ENCODE measurements around the gene LGI1. TPM values are rescaled to one million over a fixed set of nuclear protein-coding genes. Genes with fewer than 3 reads are reported as not detected.

Gene LGI1
- polyA plus RNA-seq, 1 donor, result 3.4 TPM

DNA sequence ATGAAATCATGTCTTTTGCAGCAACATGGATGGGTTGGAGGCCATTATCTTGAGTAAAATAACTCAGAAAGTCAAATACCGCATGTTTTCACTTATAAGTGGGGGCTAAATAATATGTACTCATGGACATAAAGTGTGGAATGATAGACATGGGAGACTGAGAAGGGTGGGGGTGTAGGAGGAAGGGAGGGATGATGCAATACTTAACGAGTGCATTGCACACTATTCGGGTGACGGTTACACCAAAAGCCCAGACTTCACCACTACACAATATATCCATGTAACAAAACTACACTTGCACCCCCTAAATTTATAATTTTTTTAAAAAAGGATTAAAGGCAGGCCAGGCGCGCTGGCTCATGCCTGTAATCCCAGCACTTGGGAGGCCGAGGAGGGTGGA, 13.6 kb downstream of the LGI1 start:
- Histone ChIP-seq H3K4me3 (ENCODE audit: low read length) (no peak overlapping the region), H3K36me3 (ENCODE audit: control insufficient read depth, insufficient read depth, low read length) (no peaks in the 10 kb centered on the region), H3K27me3 (ENCODE audit: control insufficient read depth, insufficient read depth, low read length) (peaks cover 4% of the 10 kb centered on the region), H3K4me1 (ENCODE audit: control insufficient read depth, insufficient read depth, low read length) (no peaks in the 10 kb centered on the region), H3K9me3 (ENCODE audit: control insufficient read depth, low read depth, low read length) (no peaks in the 10 kb centered on the region), H3K27ac (ENCODE audit: low read length) (no peak overlapping the region)
- DNase-seq, result no peak
- WGBS (ENCODE audit: insufficient coverage, low lambda C conversion rate), result 67% methylated on average over 3 of the region's 7 CpGs

DNA sequence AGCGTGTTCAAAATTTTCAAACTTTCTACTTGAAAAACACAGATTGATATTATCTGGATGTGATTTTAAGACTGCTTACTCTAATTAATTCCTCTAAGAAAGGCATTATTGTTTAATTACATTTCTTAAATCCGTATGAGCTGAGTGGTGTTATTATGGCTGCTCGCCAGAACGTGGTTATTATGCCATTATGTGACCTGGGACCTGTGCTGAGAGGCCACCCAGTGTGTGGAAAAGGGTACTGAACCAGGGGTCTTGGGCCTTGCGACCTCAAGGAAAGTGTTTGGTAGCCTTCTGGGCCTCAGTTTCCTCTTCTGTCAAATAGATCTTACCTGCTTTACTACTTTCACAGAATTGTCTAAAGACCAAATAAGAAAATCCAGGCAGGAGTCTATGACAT, 15.4 kb downstream of the LGI1 start:
- H3K27ac ChIP-seq (ENCODE audit: low read length), result no peak overlapping the region
- no peaks in the 10 kb centered on the region for H3K4me1 ChIP-seq (ENCODE audit: control insufficient read depth, insufficient read depth, low read length)
- H3K36me3 ChIP-seq (ENCODE audit: control insufficient read depth, insufficient read depth, low read length), result no peaks in the 10 kb centered on the region
- no peak overlapping the region for H3K4me3 ChIP-seq (ENCODE audit: low read length)
- 90% methylated on average over 2 of the region's 5 CpGs for WGBS (ENCODE audit: insufficient coverage, low lambda C conversion rate)
- peaks cover 7% of the 10 kb centered on the region for H3K27me3 ChIP-seq (ENCODE audit: control insufficient read depth, insufficient read depth, low read length)
- DNase-seq, result no peak
- H3K9me3 ChIP-seq (ENCODE audit: control insufficient read depth, low read depth, low read length), result no peaks in the 10 kb centered on the region

DNA sequence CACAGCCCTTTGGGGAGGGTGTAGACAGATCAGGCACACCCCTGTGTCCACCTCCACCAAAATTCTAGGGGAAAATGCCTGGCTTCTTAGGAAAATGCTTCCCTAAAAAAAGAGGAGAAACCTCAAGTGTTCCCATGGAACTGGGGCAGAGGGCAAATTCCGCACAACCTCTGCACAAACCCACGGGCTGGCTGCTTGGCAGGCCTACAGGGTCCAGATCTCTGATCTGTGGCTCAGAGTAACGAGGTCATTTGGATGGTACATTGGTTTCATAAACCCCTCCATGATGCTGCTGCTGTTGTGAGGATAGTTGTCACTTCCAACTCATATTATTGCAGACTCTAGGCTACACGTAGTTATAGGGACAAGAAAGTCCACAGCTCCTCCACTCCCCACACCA, 16.0 kb downstream of the LGI1 start:
- no peaks in the 10 kb centered on the region for H3K9me3 ChIP-seq (ENCODE audit: control insufficient read depth, low read depth, low read length)
- no peak overlapping the region for H3K27ac ChIP-seq (ENCODE audit: low read length)
- H3K4me3 ChIP-seq (ENCODE audit: low read length), result no peak overlapping the region
- H3K27me3 ChIP-seq (ENCODE audit: control insufficient read depth, insufficient read depth, low read length), result peaks cover 7% of the 10 kb centered on the region
- DNase-seq, result no peak
- no peaks in the 10 kb centered on the region for H3K4me1 ChIP-seq (ENCODE audit: control insufficient read depth, insufficient read depth, low read length)
- no peaks in the 10 kb centered on the region for H3K36me3 ChIP-seq (ENCODE audit: control insufficient read depth, insufficient read depth, low read length)
- WGBS (ENCODE audit: insufficient coverage, low lambda C conversion rate), result 80% methylated on average over 2 of the region's 4 CpGs

DNA sequence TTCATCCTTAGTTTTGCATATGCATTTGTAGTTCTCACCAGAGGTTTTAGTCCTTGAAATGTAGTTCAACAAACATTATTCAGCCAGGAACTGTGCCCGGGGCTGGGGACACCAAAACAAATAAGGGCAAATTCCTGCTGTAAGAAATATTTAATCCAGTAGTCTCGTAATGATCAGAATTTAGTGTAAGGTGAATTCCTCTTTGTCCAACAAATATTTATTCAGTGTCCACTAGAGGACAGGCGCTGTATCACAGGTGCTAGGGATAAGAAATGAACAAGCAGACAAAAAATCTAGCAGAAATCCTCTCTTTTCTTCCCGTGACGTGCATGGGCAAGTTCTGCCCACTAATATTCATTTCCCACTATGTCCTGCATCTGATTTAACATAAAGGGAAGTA, 17.6 kb downstream of the LGI1 start:
- no peak for DNase-seq
- WGBS (ENCODE audit: insufficient coverage, low lambda C conversion rate), result 50% methylated on average over 1 of the region's 5 CpGs
- Histone ChIP-seq H3K27me3 (ENCODE audit: control insufficient read depth, insufficient read depth, low read length) (peaks cover 7% of the 10 kb centered on the region), H3K27ac (ENCODE audit: low read length) (no peak overlapping the region), H3K4me1 (ENCODE audit: control insufficient read depth, insufficient read depth, low read length) (no peaks in the 10 kb centered on the region), H3K36me3 (ENCODE audit: control insufficient read depth, insufficient read depth, low read length) (no peaks in the 10 kb centered on the region), H3K9me3 (ENCODE audit: control insufficient read depth, low read depth, low read length) (no peaks in the 10 kb centered on the region), H3K4me3 (ENCODE audit: low read length) (no peak overlapping the region)

DNA sequence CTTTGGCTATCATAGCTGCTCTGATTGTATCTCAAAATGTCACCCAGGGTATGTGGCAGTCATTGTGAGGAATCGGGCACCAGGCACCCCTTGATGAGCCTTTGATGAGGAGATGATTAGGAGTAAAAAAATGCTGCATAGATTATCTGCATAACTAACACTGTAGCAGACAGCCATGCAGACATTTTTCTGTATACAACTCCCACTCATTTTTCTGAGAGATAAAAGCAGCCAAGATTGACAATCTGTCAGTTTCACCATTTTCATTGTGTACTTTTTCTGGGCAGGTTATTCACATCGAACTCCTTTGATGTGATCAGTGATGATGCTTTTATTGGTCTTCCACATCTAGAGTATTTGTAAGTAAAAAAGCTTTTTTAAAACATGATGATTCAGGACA, 19.4 kb downstream of the LGI1 start:
- no peak overlapping the region for H3K4me3 ChIP-seq (ENCODE audit: low read length)
- 57% methylated on average over 1 of the region's 2 CpGs for WGBS (ENCODE audit: insufficient coverage, low lambda C conversion rate)

GRCh38 chr10:93784059-93784458, 26.3 kb downstream of the LGI1 start:
- WGBS (ENCODE audit: insufficient coverage, low lambda C conversion rate), result no CpG with 5 or more reads among the region's 2 CpGs
- no peak for DNase-seq
- no peaks in the 10 kb centered on the region for H3K4me1 ChIP-seq (ENCODE audit: control insufficient read depth, insufficient read depth, low read length)
- no peak overlapping the region for H3K4me3 ChIP-seq (ENCODE audit: low read length)
- no peaks in the 10 kb centered on the region for H3K27me3 ChIP-seq (ENCODE audit: control insufficient read depth, insufficient read depth, low read length)
- no peaks in the 10 kb centered on the region for H3K36me3 ChIP-seq (ENCODE audit: control insufficient read depth, insufficient read depth, low read length)
- H3K27ac ChIP-seq (ENCODE audit: low read length), result no peak overlapping the region
- no peaks in the 10 kb centered on the region for H3K9me3 ChIP-seq (ENCODE audit: control insufficient read depth, low read depth, low read length)

More for the DNA sequence above, 19.4 kb downstream of the LGI1 start:
- H3K36me3 ChIP-seq (ENCODE audit: control insufficient read depth, insufficient read depth, low read length), result no peaks in the 10 kb centered on the region
- no peaks in the 10 kb centered on the region for H3K9me3 ChIP-seq (ENCODE audit: control insufficient read depth, low read depth, low read length)
- H3K27me3 ChIP-seq (ENCODE audit: control insufficient read depth, insufficient read depth, low read length), result peaks cover 7% of the 10 kb centered on the region
- no peaks in the 10 kb centered on the region for H3K4me1 ChIP-seq (ENCODE audit: control insufficient read depth, insufficient read depth, low read length)
- H3K27ac ChIP-seq (ENCODE audit: low read length), result no peak overlapping the region
- no peak for DNase-seq

GRCh38 chr10:93788413-93789208, 30.9 kb downstream of the LGI1 start:
- Histone ChIP-seq H3K4me3 (ENCODE audit: low read length) (no peak overlapping the region), H3K9me3 (ENCODE audit: control insufficient read depth, low read depth, low read length) (no peaks in the 10 kb centered on the region), H3K27me3 (ENCODE audit: control insufficient read depth, insufficient read depth, low read length) (no peaks in the 10 kb centered on the region), H3K36me3 (ENCODE audit: control insufficient read depth, insufficient read depth, low read length) (no peaks in the 10 kb centered on the region), H3K27ac (ENCODE audit: low read length) (no peak overlapping the region), H3K4me1 (ENCODE audit: control insufficient read depth, insufficient read depth, low read length) (no peaks in the 10 kb centered on the region)
- WGBS (ENCODE audit: insufficient coverage, low lambda C conversion rate), result 33% methylated on average over 1 of the region's 3 CpGs
- DNase-seq, result no peak

DNA sequence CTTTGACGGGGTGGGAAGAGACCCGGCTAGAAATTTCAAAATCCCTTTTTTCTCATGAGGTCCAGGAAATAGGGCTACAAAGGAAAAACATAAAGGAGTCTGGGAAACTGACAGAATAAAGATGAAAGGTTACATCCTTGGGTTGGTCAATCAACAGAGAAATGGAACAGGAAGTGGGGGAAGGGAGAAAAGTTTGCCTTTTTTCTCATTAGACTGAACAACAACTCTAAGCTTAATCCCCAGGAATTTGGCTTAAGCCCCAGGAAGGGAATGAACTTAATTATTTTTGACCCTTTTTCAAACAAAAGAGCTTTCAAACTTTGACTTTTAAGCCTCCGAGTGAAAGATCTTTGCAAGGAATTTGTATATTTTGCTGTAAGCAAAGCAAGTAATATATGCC, 32.7 kb downstream of the LGI1 start:
- Histone ChIP-seq H3K27me3 (ENCODE audit: control insufficient read depth, insufficient read depth, low read length) (no peaks in the 10 kb centered on the region), H3K36me3 (ENCODE audit: control insufficient read depth, insufficient read depth, low read length) (no peaks in the 10 kb centered on the region), H3K27ac (ENCODE audit: low read length) (no peak overlapping the region), H3K4me1 (ENCODE audit: control insufficient read depth, insufficient read depth, low read length) (no peaks in the 10 kb centered on the region), H3K4me3 (ENCODE audit: low read length) (no peak overlapping the region), H3K9me3 (ENCODE audit: control insufficient read depth, low read depth, low read length) (no peaks in the 10 kb centered on the region)
- 38% methylated on average over 2 of the region's 3 CpGs for WGBS (ENCODE audit: insufficient coverage, low lambda C conversion rate)
- no peak for DNase-seq

GRCh38 chr10:93796167-93796566, 38.4 kb downstream of the LGI1 start:
- 83% methylated on average over 1 of the region's 2 CpGs for WGBS (ENCODE audit: insufficient coverage, low lambda C conversion rate)
- Histone ChIP-seq H3K4me1 (ENCODE audit: control insufficient read depth, insufficient read depth, low read length) (peaks cover 4% of the 10 kb centered on the region), H3K9me3 (ENCODE audit: control insufficient read depth, low read depth, low read length) (no peaks in the 10 kb centered on the region), H3K27me3 (ENCODE audit: control insufficient read depth, insufficient read depth, low read length) (no peaks in the 10 kb centered on the region), H3K36me3 (ENCODE audit: control insufficient read depth, insufficient read depth, low read length) (no peaks in the 10 kb centered on the region), H3K4me3 (ENCODE audit: low read length) (no peak overlapping the region), H3K27ac (ENCODE audit: low read length) (no peak overlapping the region)
- no peak for DNase-seq

- DNase-seq, result no peak
- peaks cover 4% of the 10 kb centered on the region for H3K4me1 ChIP-seq (ENCODE audit: control insufficient read depth, insufficient read depth, low read length)
- H3K36me3 ChIP-seq (ENCODE audit: control insufficient read depth, insufficient read depth, low read length), result no peaks in the 10 kb centered on the region
- no CpG with 5 or more reads among the region's 2 CpGs for WGBS (ENCODE audit: insufficient coverage, low lambda C conversion rate)
- H3K27ac ChIP-seq (ENCODE audit: low read length), result no peak overlapping the region
- H3K27me3 ChIP-seq (ENCODE audit: control insufficient read depth, insufficient read depth, low read length), result no peaks in the 10 kb centered on the region
- no peaks in the 10 kb centered on the region for H3K9me3 ChIP-seq (ENCODE audit: control insufficient read depth, low read depth, low read length)
- no peak overlapping the region for H3K4me3 ChIP-seq (ENCODE audit: low read length)
Observed at GRCh38 chr10:93797825-93798224, 40.1 kb downstream of the LGI1 start.

- Histone ChIP-seq H3K9me3 (ENCODE audit: control insufficient read depth, low read depth, low read length) (no peaks in the 10 kb centered on the region), H3K4me1 (ENCODE audit: control insufficient read depth, insufficient read depth, low read length) (peaks cover 4% of the 10 kb centered on the region), H3K27me3 (ENCODE audit: control insufficient read depth, insufficient read depth, low read length) (no peaks in the 10 kb centered on the region), H3K36me3 (ENCODE audit: control insufficient read depth, insufficient read depth, low read length) (no peaks in the 10 kb centered on the region), H3K4me3 (ENCODE audit: low read length) (no peak overlapping the region), H3K27ac (ENCODE audit: low read length) (no peak overlapping the region)
- peak in 1 of 2 donors; percentile 5 for DNase-seq
- WGBS (ENCODE audit: insufficient coverage, low lambda C conversion rate), result no CpG with 5 or more reads among the region's 5 CpGs
Observed at GRCh38 chr10:93799155-93799708, 41.5 kb downstream of the LGI1 start.

Measured in large intestine (tissue), 3 donors.